Spleen (tissue), 11 donors: ENCODE measurements around the gene SLAMF7. TPM values are rescaled to one million over a fixed set of nuclear protein-coding genes. Genes with fewer than 3 reads are reported as not detected.

ENCODE experiments used
- DNase-seq: peaks from one replicate; pipeline ENCODE4 v3.0.0-alpha.2; 2020
- H3K27ac ChIP-seq, 8 donors: fragments of 200-600 bp; sonication (generic) in 7 of 8; 1 replicate in 4 of 8; 2 replicates in 4 of 8; pipeline versions ENCODE4 v1.5.0 to v1.8.0; 2016 to 2021; ENCODE audit warnings: inconsistent platforms in 4 of 8, mild to moderate bottlenecking in 4 of 8, moderate library complexity in 1 of 8
- H3K27me3 ChIP-seq, 7 donors: fragments of 200-600 bp; sonication (generic) in 6 of 7; replicated peaks in 1 of 7; 1 replicate in 4 of 7; 2 replicates in 3 of 7; pipeline versions ENCODE4 v1.5.0 to v1.8.0; 2016 to 2021; ENCODE audit warnings: inconsistent platforms in 3 of 7, mild to moderate bottlenecking in 1 of 7
- H3K36me3 ChIP-seq, 6 donors: fragments of 200-600 bp; sonication (generic) in 5 of 6; 1 replicate in 4 of 6; 2 replicates in 2 of 6; pipeline versions ENCODE4 v1.5.0 to v1.8.0; 2016 to 2021; ENCODE audit warnings: inconsistent platforms in 2 of 6
- H3K4me1 ChIP-seq, 6 donors: fragments of 200-600 bp; sonication (generic) in 5 of 6; 1 replicate in 3 of 6; 2 replicates in 3 of 6; pipeline versions ENCODE4 v1.5.0 to v1.8.0; 2016 to 2021; ENCODE audit warnings: inconsistent platforms in 3 of 6
- H3K4me3 ChIP-seq, 8 donors: fragments of 200-600 bp; sonication (generic) in 7 of 8; 1 replicate in 4 of 8; 2 replicates in 4 of 8; pipeline versions ENCODE4 v1.5.0 to v1.8.0; 2016 to 2021; ENCODE audit warnings: inconsistent platforms in 4 of 8, mild to moderate bottlenecking in 4 of 8, moderate library complexity in 2 of 8
- H3K9me3 ChIP-seq, 8 donors: fragments of 200-600 bp; sonication (generic) in 7 of 8; 1 replicate in 4 of 8; 2 replicates in 4 of 8; pipeline versions ENCODE4 v1.5.0 to v1.8.0; 2016 to 2021; ENCODE audit warnings: inconsistent platforms in 4 of 8
- CTCF ChIP-seq, 11 experiments: fragments of 200-600 bp in 7 of 11; fragments of 450-650 bp in 4 of 11; sonication (generic) in 4 of 11; IDR thresholded peaks in 8 of 11; conservative IDR thresholded peaks in 3 of 11; 1 replicate in 7 of 11; 2 replicates in 4 of 11; pipeline versions ENCODE4 v1.4.0 to v1.8.0; 2016 to 2021; ENCODE audit warnings: antibody characterized with exemption in 11 of 11, inconsistent platforms in 4 of 11, mild to moderate bottlenecking in 1 of 11
- POLR2A ChIP-seq, 3 donors: fragments of 450-650 bp; IDR thresholded peaks; one replicate each; pipeline ENCODE4 v1.5.1; 2017; ENCODE audit warnings: antibody characterized with exemption in 3 of 3, mild to moderate bottlenecking in 1 of 3
- POLR2AphosphoS5 ChIP-seq, 3 donors: sonication (generic); formaldehyde crosslinking; IDR thresholded peaks; one replicate each; pipeline ENCODE4 v1.5.1; 2017; ENCODE audit warnings: antibody characterized with exemption in 3 of 3
- WGBS, 5 donors: extraction: QIAGEN DNeasy Blood & Tissue Kit in 3 of 5; methylation state at CpG; one replicate each; pipeline versions ENCODE4 v1.1.5 to v1.1.7; 2013 to 2018; 5-methylcytosine and 5-hydroxymethylcytosine counted together
- intact Hi-C: fragments of 100-400 bp; cut with DNase I; formaldehyde crosslinking; loops from one replicate; pipeline ENCODE4 v1.15.0; 2023; ENCODE audit warnings: low total_unique reads
- polyA plus RNA-seq, 3 donors: library from polyadenylated mRNA; stranded (reverse); fragments of 200-250 nt; gene quantifications; one replicate each; pipeline ENCODE4 v1.2.1, GENCODE V29; 2013
- total RNA-seq, 7 donors: library from RNA; depleted of rRNA in 3 of 7; stranded (reverse); fragments of >200 nt in 3 of 7; fragmentation: NEBNext Ultra II Directional in 4 of 7; extraction: Animal tissue kit (Norgen Biotek cat#: 25700) in 4 of 7; gene quantifications; one replicate each; pipeline versions ENCODE4 v1.1.0 to v1.2.1, GENCODE V29; 2016 to 2021
- donor health status: healthy with polysubstance abuse.
- donor health status: DM: no; HTN: no; CAD: no; lungs with moderate emphysema.
- donor health status: DM: no; HTN: no; CAD: no.
- donor health status: Bipolar disorder and iron deficiency.
- donor health status: healthy.
- donor health status: DM: no; HTN: no; CAD: no.
- donor health status: DM: yes; HTN: yes; CAD: no.

SLAMF7 gene
- total and polyA plus RNA-seq, 10 donors = 12.5 to 134 (median 41.8) TPM

GRCh38 chr1:160772331-160772730 lies 33.3 kb downstream of the SLAMF7 start:
- Histone ChIP-seq H3K27ac (no peak overlapping the region), H3K36me3 (no peaks in the 10 kb centered on the region), H3K9me3 (no peaks in the 10 kb centered on the region), H3K4me3 (no peak overlapping the region), H3K4me1 (peaks cover 0 to 35% (median 14%) of the 10 kb centered on the region in 6 donors), H3K27me3 (no peaks in the 10 kb centered on the region)
- WGBS, 5 donors = 79 to 95% (median 88%) methylated on average over 1 of the region's 1 CpG
- TF ChIP-seq POLR2AphosphoS5 (IDR thresholded peaks at IDR 0.05) (no peak), POLR2A (IDR thresholded peaks at IDR 0.05) (no peak), CTCF (IDR thresholded peaks at IDR 0.05 in 8 of 11, conservative IDR thresholded peaks at IDR 0.05 in 3 of 11) (no peak)
- intact Hi-C loops = no loop called here
- DNase-seq = no peak

- Histone ChIP-seq H3K4me1 (peaks cover 0 to 30% (median 8%) of the 10 kb centered on the region in 6 donors), H3K27me3 (no peaks in the 10 kb centered on the region), H3K9me3 (no peaks in the 10 kb centered on the region), H3K4me3 (no peak overlapping the region), H3K36me3 (no peaks in the 10 kb centered on the region), H3K27ac (no peak overlapping the region)
- no peak for DNase-seq
- TF ChIP-seq POLR2AphosphoS5 (IDR thresholded peaks at IDR 0.05) (no peak), CTCF (IDR thresholded peaks at IDR 0.05 in 8 of 11, conservative IDR thresholded peaks at IDR 0.05 in 3 of 11) (no peak), POLR2A (IDR thresholded peaks at IDR 0.05) (no peak)
- intact Hi-C loops = no loop called here
- 77 to 90% (median 83%) methylated on average over 3 of the region's 3 CpGs for whole genome bisulfite sequencing, 5 donors
Observed at GRCh38 chr1:160773093-160773492, 34.0 kb downstream of the SLAMF7 start.

GRCh38 chr1:160774886-160775719 lies 36.1 kb downstream of the SLAMF7 start:
- no peaks in the 10 kb centered on the region for H3K36me3 ChIP-seq
- H3K4me1 ChIP-seq = peaks cover 0 to 21% (median 5%) of the 10 kb centered on the region in 6 donors
- H3K4me3 ChIP-seq = no peak overlapping the region
- no peaks in the 10 kb centered on the region for H3K27me3 ChIP-seq
- no peaks in the 10 kb centered on the region for H3K9me3 ChIP-seq
- intact Hi-C loops = no loop called here
- DNase-seq = no peak
- 60 to 98% (median 71%) methylated on average over 2 of the region's 2 CpGs for WGBS, 5 donors
- H3K27ac ChIP-seq = no peak overlapping the region
- TF ChIP-seq POLR2A (IDR thresholded peaks at IDR 0.05) (no peak), POLR2AphosphoS5 (IDR thresholded peaks at IDR 0.05) (no peak), CTCF (IDR thresholded peaks at IDR 0.05 in 8 of 11, conservative IDR thresholded peaks at IDR 0.05 in 3 of 11) (no peak)

- intact Hi-C loops = no loop called here
- Histone ChIP-seq H3K4me3 (no peak overlapping the region), H3K4me1 (peaks cover 0 to 26% (median 7%) of the 10 kb centered on the region in 6 donors), H3K27ac (peak overlapping the region in 1 of 8 donors; percentile 26), H3K27me3 (no peaks in the 10 kb centered on the region), H3K9me3 (no peaks in the 10 kb centered on the region), H3K36me3 (no peaks in the 10 kb centered on the region)
- no peak for TF ChIP-seq POLR2AphosphoS5 (IDR thresholded peaks at IDR 0.05)
- TF ChIP-seq POLR2A (IDR thresholded peaks at IDR 0.05) = no peak
- no peak for TF ChIP-seq CTCF (IDR thresholded peaks at IDR 0.05 in 8 of 11, conservative IDR thresholded peaks at IDR 0.05 in 3 of 11)
- DNase-seq = no peak
- 58 to 86% (median 80%) methylated on average over 1 of the region's 1 CpG for WGBS, 5 donors
Observed at GRCh38 chr1:160776178-160776577, 37.1 kb downstream of the SLAMF7 start.
